GM19023 (cell line): Measurements from ENCODE around the gene AGBL4.

Source experiments
- ATAC-seq: cut with Tn5 transposase; IDR thresholded peaks from one replicate; pipeline ENCODE4 v1.9.1; 2021; ENCODE audit warnings: mild to moderate bottlenecking, moderate library complexity; ENCODE audit not compliant: unreplicated experiment

The AGBL4 gene

DNA sequence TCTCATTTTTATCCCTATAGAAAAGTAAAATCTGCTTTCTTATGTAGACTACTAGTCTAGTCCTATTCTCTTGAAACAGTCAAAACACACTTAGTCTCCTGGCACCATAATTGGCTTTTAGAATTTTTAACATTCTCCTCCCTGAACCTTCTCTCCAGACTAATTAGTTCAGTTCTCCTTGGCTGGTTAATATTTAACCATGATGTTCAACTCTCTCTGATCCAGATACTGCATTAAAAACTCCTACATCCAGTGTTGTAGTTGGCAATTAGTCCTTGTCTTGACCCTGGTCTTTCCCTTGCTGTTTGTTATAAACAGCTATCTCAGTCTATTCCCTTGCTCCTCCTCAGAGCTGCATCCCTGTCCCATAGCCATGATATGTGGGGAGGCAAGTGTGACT, 824.2 kb downstream of the AGBL4 start:
- no peak for ATAC-seq

DNA sequence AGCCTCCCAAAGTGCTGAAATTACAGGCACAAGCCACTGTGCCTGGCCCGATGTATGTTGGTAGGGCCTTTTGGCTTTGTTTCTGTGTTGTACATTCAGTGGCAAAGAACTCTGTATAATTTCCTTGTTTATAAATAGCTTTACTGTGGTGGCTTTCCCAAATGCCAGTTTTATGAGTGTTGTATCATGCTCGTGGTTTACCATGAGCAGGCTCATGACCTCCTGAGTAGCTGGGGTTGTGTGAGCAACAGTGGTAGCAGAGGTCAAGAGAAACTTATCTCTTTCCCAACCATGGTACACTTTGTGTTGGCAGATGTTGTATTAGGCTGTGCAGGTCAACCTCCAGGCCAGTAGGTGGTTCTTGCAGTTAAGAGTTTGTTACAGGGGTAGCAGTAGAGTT, 826.7 kb downstream of the AGBL4 start:
- ATAC-seq = no peak

DNA sequence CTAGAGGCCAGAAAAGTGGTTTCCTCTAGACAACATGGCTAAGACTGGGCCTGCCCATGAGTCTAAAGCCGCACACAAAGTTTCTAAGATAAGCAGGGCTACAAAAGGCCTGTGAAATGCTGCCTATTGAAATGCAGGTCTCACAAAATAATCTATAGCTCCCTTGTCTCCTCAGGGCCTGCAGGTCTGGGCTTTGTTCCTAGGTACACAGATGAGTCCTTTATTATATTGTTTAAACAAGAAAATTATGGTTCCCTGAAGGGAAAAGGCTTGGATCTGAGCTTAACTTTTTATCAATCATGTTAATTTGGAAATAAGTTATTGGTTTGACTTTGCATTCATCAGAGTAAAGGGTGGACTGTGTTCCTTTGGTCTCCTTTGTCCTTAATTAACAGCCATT, 833.6 kb downstream of the AGBL4 start:
- no peak for ATAC-seq

DNA sequence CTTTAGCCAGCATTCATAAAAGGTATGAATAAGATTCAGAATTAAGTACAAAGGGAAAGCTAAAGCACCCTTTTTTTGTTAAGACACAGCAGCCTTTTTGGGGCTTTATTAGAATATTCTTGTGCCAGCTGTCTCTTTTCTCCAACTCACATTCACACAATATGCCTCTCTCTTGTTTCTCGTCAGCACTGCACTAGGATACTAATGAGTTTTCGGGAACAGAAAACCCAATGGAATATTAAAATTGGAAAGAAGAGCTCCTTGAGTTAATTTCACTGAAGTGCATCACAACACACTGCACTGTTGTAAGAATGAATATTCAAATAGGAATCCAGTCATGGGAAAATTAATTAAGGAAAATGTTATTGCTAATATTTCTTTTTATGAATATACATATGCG, 836.7 kb downstream of the AGBL4 start:
- no peak for ATAC-seq

DNA sequence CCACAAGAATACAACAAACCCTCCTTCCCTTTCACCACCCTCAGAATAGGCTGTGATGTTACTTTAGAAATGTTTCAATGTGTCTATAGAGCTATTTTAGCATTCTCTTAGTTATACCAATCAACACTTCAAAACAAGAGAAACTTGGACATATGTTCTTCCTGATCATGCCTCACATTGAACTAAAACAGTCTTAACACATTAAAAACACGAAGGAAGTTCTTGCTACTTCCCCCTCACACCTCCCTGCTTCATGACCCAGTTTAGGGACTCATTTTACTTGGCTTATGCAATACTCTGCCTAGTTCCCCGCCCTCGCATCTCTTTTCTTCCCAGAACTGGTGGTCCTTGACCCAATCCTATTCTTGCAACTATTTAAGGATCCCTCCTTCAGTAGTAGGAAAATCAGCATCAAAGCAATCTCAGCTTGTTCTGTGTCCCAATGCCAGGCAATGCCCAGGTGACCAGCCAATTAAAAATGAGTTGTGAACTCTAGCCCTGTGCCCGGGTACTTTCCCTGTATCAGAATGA, 838.2 kb downstream of the AGBL4 start:
- ATAC-seq = no peak

DNA sequence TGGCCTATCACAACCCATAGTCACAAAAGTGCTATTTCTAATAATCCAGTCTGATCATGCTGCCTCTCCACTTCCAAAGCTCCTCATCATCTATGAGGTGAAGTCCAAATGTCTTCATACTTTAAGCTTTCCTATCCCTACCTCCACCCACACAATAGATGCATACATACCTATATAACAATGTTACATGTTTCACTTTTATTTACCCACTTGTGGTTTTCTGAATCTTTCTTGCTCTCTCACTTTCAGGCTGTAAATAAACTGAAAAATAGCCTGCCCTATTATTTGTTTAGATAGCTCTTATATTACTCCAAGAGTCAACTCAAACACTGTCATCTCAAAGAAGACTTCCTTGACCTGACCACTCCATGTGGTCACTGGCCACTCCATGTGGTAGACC, 840.3 kb downstream of the AGBL4 start:
- ATAC-seq = no peak

DNA sequence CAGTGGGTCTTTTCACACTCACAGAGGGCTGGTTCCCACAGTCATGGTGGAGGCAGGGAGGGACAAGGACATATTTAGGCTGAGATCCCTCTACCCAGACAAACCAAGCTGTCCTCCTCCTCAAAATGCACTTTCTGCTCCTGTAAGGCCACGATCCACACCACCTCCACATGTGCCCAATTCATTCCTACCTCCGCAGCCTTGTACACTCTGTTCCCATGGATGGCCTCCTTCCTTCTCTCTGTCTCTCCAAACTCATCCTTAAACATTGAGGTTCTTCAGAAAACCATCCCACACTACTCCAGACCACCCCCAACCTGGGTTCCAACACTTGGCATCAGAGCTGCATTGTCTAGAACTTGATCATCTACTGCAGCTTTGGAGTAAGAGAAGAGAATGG, 842.7 kb downstream of the AGBL4 start:
- ATAC-seq = no peak

DNA sequence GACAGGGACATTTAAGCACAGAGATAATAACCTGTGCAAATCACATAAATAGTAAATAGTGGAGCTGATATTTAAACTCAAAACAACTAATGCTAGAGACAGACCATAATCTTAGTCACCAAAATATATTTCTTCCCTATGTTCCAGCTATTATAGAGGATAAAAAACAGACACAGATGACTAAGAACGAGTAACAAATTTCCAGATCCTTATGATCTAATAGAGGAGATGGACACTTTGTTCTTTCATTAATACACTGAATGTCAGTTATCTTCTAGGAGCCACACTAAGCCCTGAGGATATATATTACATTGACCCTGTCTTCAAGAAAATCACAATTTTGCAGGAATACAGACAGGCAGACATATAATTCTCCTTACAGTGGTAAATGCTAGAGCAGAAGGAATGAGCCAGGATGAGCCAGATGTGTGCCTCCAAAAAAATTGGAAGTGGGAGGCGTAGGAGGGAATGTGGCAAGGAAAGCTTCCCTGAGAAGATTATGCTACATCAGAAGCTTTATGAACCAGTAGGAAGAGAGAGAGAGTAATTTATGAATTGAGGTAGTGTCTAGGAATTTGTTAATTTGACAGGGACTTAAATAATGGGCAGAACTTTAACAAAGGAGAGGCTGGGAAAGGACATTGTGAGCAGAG, 851.7 kb downstream of the AGBL4 start:
- ATAC-seq = no peak

DNA sequence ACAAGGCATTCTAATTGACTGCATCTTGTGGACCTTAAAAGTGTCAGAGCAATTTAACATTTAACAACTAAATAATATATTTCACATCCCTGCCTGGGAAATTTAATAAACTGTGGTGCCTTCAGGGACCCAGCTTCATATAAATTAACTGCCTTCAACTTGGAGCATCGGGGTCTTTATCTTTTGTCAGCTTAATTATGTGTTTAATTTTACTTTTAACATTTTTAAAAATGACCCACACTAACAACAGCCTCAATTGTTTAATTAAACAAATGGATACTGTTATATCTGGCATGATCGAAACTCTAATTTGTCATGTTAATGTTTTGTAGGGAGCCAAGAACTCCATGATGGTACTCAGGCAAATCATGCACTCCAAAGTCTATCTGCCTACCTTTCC, 857.7 kb downstream of the AGBL4 start:
- no peak for ATAC-seq

DNA sequence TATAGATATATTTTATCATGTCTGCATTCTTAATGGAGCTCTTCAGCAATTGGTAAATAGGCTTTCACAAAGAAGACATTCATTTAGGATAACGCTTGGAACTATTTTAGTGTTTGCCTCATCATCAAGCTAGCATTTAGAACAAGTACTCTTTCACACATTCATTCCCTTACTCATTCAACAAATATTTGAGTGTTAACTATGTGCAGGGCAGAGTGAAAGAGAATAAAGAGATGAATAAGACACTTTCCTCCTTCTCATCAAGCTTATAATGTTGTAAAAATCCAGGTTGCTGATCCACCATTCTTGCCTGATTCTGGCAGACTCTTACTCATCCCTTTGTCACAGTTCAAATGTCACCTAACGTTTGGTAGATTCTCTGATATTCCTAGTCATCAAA, 860.7 kb downstream of the AGBL4 start:
- ATAC-seq = no peak

DNA sequence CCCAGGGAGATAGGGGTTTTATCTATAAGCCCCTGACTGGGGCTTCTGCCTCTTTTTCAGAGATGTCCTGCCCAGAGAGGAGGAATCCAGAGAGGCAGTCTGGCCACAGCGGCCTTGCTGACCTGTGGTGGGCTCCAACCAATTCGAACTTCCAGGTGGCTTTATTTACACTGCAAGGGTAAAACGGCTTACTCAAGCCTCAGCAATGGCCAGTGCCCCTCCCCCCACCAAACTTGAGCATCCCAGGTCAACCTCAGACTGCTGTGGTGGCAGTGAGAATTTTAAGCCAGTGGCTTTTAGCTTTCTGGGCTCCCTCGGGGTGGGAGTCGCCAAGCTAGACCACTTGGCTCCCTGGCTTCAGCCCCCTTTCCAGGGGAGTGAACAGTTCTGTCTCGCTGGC, 863.1 kb downstream of the AGBL4 start:
- ATAC-seq = no peak

DNA sequence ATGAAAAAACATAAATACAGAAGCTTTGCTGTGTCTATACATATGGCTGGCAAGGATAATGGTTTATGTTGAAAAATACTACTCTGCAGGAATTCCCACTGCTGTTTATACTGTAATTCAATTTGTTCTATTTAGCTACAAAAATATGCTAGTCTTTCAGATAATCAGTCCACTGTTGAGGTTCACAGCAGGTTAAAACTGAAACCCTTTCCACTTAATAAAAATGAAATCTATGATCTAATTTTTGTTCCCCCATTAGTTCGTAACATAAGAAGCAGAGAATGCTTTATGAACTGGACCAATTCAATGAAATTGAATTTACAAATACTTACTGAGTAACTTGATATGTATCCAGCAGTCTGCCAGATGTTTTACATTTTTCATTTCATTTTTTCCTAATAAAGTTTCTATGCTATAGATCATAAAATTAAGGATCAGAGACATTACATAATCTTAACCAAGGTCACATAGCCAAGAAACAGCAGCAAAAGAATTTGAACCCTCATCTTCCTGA, 887.0 kb downstream of the AGBL4 start:
- no peak for ATAC-seq

DNA sequence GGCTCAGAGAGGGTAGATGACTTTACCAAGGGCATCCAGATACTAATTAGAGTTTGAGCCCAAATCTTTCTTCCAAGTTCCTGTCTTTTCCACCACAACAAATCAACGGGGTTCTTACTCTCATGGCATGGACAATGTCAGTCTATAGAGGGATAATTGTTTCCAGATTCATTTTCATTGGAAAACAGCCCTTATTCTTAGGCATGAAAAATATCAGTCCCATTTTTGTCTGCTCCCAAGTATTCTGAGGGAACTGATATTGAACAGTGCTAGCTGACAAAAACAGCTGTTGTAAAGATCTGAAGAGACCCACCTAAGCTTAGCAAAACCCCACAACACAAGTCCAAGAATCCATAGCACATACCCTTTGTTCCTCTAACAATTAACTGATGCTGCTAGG, 898.0 kb downstream of the AGBL4 start:
- ATAC-seq = no peak

DNA sequence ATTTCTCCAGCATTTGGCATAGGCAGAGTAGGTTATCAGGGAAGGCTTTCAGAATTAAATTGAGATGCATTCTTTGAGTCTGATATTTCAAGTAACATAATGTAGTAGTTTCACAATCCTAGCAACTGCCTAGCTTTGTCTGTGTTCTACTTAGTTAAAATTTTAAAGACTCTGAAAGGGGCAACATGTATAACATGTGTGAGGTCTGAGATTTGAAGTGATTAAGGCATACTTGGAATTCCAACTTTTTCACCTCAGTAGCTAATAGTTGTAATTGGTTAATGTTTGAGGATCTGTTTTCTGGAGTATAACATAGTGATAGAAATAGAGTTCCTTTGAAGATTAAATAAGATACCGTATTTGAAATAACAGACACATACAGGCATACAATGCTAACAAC, 911.8 kb downstream of the AGBL4 start:
- no peak for ATAC-seq

DNA sequence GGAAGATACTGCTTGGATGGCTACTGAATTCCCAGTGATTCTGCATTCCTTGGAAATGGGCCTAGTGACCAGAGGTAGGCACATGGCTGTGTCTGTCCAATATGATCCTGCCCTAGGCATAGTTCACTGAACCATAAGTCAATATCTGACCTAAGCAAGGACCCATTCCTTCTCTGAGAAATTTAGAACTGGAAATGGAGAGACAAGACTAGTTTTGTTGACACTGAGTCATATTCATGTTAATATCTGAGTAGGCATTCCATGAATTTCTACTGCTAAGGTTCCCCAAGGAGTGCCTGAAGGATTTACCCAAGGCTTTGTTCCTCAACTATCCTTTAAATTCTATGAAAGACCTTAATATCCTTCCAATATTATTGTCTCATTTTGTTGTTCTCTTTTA, 917.3 kb downstream of the AGBL4 start:
- ATAC-seq = no peak

DNA sequence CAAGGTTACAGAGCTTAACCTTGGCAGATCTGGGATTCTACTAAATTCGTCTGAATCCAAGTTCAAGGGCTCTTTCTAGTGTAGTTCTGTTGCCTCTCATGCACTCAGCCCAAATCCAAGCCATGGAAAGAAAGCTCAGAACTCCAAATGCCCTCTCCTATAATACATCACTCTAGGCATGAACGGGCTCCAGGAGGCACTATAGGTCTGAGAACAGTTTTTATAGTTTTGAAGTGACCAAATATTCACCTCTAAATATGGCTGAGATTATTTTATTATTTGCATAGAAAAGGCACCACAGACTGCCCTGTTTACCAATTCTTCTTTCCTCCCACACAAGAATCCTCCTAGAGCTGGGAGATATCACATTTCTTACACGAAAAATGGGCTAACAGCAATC, 919.2 kb downstream of the AGBL4 start:
- ATAC-seq = no peak

DNA sequence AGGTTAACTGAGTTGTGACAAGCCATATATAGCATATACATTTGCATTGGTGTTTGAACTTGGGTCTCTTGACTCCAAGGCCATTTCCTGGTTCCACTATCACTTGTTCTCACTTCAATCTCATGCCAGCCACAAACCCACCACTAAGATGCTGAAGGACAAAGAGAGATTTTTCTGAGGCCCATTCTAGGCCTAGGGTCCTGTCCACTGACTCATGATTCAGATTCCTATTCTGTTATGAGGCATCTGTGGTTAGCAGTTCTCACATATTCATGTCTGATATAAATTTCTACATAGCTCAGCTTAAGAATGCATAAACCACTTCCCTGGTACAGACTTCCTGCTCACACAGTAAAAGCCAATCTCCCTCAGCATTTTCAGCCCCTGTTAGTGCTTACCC, 921.0 kb downstream of the AGBL4 start:
- peak; percentile 70 for ATAC-seq

DNA sequence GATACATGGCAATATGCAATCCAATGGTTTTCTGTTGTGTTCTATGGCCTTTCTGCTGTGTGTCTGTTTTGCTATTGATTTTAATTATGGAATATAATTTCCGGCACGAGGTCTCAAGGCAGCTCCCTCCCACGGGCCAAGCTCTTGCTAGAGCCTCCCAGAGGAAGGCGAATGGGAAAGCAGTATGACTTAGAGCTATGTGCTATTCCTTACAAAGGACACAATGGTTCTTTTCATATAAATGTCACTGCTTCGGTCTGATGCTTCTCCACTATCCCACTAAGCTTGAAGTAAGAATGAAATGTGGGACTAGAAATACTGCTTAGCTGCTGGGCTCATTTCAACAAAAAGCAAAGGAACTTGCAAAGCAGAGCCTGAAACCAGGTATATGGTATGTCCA, 924.9 kb downstream of the AGBL4 start:
- no peak for ATAC-seq

DNA sequence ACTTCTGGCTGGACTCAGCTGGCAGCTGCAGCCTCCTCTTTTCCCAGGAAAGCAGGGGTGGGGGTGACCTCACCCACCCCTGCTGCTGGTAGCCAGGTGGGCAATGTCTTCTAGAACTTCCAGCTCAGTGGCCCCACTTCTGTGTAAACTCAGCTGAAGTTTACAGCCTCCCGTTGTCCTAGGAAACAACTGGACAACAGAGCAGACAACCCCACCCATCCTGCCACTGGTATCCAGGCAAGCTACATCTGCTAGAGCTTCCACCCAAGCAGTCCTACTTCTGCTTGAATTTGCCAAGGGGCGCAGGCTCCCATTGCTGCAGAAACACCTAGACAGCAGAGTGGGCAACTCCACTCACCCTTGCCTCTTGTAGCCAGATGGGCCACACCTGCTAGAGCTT, 937.4 kb downstream of the AGBL4 start:
- ATAC-seq = no peak

DNA sequence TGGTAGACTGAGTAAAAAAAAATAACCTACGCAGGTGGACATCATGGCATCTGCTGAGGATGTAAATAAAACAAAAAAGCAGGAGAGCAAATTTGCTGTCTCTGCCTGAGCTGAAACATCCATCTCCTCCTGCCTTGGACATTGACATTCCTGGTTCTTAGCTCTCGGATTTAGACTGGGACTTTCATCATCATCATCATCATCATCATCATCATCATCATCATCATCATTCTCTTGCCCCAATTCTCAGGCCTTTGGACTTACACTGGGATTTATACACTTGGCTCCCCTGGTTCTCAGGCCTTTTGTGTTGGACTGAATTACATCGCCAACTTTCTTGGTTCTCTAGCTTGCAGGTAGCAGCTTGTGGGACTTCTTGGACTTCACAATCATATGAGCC, 938.7 kb downstream of the AGBL4 start:
- no peak for ATAC-seq

DNA sequence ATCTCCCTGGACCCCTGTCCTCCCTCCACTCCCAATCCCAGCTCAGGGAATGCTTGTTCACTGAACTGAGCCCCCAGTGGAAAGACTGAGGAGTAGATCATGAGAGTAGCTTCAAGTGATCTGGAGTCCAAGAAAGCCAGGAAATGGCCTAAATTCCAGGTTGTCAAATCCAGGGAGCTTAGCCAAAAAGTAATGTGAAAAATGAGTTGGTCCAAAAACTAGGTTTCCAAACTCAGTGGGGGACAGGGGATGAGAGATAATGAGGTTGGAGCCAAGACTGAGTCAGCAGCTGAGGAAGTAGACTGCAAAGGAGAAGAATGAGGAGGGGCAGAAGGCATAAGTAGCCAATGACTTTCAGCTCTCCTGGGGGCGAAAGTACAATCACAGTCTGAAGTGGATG, 963.0 kb downstream of the AGBL4 start:
- ATAC-seq = no peak

DNA sequence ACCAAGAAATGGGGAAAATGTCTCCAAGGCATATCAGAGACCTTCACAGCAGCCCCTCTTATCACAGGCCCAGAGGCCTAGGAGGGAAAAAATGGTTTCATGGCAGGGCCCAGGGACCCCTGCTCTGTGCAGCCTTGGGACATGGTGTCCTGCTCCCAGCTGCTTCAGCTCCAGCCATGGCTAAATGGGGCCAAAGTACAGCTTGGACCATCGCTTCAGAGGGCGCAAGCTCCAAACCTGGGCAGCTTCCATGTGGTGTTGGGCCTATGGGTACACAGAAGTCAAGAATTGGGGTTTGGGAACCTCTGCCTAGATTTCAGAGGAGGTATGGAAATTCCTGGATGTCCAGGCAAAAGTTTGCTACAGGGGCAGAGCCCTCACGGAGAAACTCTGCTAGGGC, 964.7 kb downstream of the AGBL4 start:
- ATAC-seq = no peak

DNA sequence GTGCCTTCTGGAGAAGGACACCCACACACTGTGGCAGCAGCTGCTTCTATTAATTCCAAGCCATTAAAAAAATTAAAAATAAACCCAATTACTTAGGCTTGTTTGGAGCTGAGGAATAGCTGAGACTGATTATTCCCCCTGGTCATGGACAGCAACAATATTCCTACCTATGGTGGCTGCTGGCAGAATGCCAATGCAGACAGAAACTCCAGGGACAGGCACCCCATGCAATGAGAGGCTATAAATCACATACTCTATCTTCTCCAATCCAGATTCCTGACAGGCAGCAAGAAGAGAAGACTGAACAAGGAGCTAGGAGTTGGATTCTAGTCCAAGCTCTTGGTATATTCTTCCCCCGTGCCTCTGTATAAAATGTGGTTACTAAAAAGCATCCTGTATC, 971.7 kb downstream of the AGBL4 start:
- ATAC-seq = no peak
